ENCODE measurements around the gene HUNK.

Gene HUNK

DNA sequence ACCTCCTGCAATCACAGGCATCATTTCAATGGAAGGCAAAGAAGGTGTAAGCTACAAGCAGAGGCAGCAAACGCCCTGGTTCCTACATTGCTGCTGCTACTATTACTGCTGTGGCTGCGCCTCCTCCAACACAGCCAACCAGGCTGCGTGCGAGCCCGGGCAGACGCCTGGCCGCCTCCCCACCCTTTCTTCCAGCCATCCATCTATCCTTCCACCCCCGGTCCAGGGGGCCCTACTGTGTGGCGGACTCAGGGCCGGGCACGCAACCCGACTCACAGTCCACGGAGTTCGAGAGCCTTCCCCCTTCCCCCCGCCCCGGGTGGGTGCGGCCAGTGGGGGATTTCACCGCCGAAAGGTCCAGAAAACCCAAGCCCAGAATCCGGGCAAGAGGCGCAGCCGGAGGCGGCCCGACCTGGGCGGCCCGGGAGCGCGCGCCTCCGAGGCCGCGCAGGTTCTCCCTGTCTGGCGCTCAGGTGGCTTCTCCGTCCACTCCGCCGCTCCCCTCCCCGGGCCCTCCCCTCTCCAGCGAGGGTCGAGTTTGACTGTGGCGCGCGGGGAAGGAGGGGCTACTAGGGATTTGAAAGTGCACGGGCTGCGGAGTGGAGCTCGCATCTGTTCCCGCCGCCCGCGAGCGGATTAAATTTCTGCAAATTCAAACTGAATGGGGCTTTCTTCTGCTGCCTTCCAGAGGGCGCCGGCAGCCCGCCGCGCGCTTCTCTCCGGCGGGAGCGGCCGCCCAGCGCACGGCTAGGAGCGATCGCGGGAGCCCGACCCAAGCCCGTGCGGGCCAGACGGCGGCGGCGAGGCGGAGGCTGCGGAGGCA is at the start of gene HUNK:
Gene HUNK, plus strand, starts transcription at position 569 of the 823 bp plus-strand sequence. CDS start 655 bp downstream, outside the sequence.
- H3K4me3 Mint-ChIP-seq: peak within 1 kb of the TSS; percentile 63
- no peaks in the 10 kb centered on the region for H3K36me3 Mint-ChIP-seq (ENCODE audit: low read depth)
- peaks cover 5% of the 10 kb centered on the region for H3K4me1 Mint-ChIP-seq (ENCODE audit: low read depth)
- no peak within 1 kb of the TSS for H3K27ac Mint-ChIP-seq
- no peaks in the 10 kb centered on the region for H3K9me3 Mint-ChIP-seq
- H3K27me3 Mint-ChIP-seq: peaks cover 47% of the 10 kb centered on the region

GRCh38 chr21:31829736-31830472 is 42.9 kb upstream of the HUNK start:
- Mint-ChIP-seq H3K36me3 (ENCODE audit: low read depth) (no peaks in the 10 kb centered on the region), H3K4me1 (ENCODE audit: low read depth) (no peaks in the 10 kb centered on the region), H3K27ac (no peak overlapping the region), H3K4me3 (no peak overlapping the region), H3K27me3 (peaks cover 8% of the 10 kb centered on the region), H3K9me3 (no peaks in the 10 kb centered on the region)

DNA sequence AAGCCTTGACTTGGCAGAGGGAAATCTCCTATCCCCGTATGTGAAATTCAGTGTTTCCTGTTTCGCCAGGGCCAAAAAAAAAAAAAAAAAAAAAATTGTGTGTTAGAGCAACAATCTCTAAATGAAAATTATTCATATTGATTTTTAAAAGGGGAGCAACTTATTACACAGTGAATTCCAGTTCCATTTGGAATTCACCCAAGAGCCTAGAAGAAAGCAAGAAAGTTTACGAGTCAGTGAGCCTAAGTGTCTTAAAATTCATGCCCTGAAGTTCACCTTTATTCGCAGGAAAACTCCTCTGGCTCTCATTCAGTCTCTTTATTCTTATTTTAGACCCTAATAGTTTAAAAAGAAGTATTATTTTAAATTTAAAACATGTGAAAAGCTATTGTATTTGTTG is 42.1 kb upstream of the HUNK start:
- no peak overlapping the region for H3K27ac Mint-ChIP-seq
- no peaks in the 10 kb centered on the region for H3K36me3 Mint-ChIP-seq (ENCODE audit: low read depth)

DNA sequence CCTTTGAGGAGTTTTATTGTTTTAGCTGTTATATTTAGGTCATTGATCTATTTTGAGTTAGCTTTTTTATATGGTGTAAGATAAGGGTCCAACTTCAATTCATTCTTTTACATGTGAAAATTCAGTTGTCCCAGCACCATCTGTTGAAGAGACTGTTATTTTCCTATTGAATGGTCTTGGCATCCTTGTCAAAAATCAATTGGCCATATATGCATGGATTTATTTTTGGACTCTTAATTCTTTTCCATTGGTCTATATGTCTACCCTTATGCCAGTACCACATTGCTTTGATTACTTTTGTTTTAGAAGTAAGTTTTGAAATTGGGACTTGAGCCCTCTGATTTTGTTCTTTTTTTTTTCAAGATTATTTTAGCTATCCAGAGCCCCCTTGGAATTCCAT is 35.8 kb upstream of the HUNK start:
- Mint-ChIP-seq H3K4me3 (no peak overlapping the region), H3K9me3 (no peaks in the 10 kb centered on the region), H3K27me3 (peaks cover 27% of the 10 kb centered on the region), H3K36me3 (ENCODE audit: low read depth) (no peaks in the 10 kb centered on the region), H3K4me1 (ENCODE audit: low read depth) (no peaks in the 10 kb centered on the region), H3K27ac (no peak overlapping the region)

More for the DNA sequence above, 42.1 kb upstream of the HUNK start:
- peaks cover 13% of the 10 kb centered on the region for H3K27me3 Mint-ChIP-seq
- H3K4me3 Mint-ChIP-seq: no peak overlapping the region
- H3K9me3 Mint-ChIP-seq: no peaks in the 10 kb centered on the region
- H3K4me1 Mint-ChIP-seq (ENCODE audit: low read depth): no peaks in the 10 kb centered on the region

DNA sequence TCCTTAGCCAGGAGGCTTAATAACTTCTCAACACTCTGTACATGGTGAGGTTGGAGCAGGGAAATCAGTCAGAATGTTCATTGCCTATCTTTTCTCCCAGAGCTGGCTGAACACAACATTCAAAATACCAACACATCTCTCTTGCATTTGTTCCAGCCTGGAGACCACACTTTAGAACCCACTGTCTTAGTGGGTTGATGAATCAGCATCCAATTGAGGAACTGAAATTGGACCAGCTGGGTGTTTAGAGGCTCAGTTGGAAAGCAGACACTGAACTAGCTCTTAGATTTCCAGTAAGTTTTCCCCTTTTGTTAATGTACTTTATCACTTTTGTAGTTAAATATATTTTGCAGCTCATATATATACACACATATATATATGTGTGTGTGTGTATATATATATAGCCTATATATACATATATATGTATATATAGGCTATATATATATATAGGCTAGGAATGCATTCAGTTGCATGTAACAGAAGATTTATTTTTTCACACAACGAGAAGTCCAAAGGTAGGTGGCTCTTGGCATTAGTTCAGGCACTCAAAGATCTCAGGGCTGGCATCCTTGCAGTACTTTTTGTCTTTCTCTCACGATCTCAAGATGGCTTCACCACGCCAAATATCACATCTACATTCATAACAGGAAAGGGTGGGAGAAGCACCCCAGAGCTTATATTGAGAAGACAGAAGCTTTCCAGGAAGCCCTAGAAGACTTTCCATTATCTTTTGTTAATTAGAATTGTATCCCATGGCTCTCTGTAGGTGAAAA is 35.0 kb upstream of the HUNK start:
- H3K27me3 Mint-ChIP-seq: peaks cover 27% of the 10 kb centered on the region
- H3K4me1 Mint-ChIP-seq (ENCODE audit: low read depth): no peaks in the 10 kb centered on the region
- no peaks in the 10 kb centered on the region for H3K36me3 Mint-ChIP-seq (ENCODE audit: low read depth)
- no peak overlapping the region for H3K4me3 Mint-ChIP-seq
- no peak overlapping the region for H3K27ac Mint-ChIP-seq
- H3K9me3 Mint-ChIP-seq: no peaks in the 10 kb centered on the region

GRCh38 chr21:31838586-31839355 is 34.0 kb upstream of the HUNK start:
- peaks cover 35% of the 10 kb centered on the region for H3K27me3 Mint-ChIP-seq
- no peak overlapping the region for H3K4me3 Mint-ChIP-seq
- no peaks in the 10 kb centered on the region for H3K4me1 Mint-ChIP-seq (ENCODE audit: low read depth)
- no peaks in the 10 kb centered on the region for H3K9me3 Mint-ChIP-seq
- no peaks in the 10 kb centered on the region for H3K36me3 Mint-ChIP-seq (ENCODE audit: low read depth)
- no peak overlapping the region for H3K27ac Mint-ChIP-seq

DNA sequence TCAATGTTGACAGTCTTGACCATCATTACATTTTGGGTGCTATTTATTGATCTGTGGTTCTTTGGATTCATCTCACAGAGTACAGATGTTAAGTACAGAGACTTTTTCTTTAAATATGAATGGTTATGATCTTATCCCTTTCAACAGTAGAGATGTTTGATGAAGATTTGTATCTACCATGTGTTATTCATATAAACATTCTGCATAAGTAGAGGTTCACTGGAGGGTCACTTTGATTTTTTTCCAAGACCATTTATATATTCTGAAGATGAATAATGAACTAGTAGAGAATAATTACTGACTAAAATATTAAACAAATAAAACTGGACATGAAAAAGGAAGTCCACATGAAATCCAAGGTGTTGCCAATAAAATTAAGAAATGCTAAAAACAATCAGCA is 28.6 kb upstream of the HUNK start:
- Mint-ChIP-seq H3K4me3 (no peak overlapping the region), H3K27ac (no peak overlapping the region), H3K9me3 (no peaks in the 10 kb centered on the region), H3K27me3 (peaks cover 31% of the 10 kb centered on the region), H3K4me1 (ENCODE audit: low read depth) (no peaks in the 10 kb centered on the region), H3K36me3 (ENCODE audit: low read depth) (no peaks in the 10 kb centered on the region)

DNA sequence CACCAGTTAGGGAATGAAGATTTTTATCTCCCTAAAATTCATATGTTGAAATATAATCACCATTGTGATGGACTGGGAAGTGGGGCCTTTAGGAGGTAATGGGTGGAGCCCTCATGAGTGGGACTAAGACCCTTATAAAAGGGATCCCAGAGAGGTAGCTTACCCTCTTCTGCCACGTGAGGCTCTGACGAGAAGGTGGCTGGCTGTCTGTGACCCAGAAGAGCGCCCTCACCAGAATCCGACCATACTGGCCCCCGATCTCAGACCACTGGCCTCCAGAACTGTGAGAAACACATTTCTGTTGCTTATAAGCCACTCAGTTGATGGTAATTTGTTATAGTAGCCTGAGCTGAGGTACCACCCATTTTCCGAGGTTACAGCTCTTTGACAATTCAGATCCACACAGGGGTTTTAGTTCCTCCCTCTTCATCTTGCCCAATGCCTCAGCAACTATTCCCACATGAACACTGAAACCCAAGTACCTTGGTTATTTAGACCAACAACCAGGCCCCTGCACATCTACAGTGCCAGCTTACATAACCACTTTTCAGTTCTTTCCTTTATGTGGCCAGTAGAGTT is 27.6 kb upstream of the HUNK start:
- no peaks in the 10 kb centered on the region for H3K36me3 Mint-ChIP-seq (ENCODE audit: low read depth)
- no peak overlapping the region for H3K27ac Mint-ChIP-seq
- H3K9me3 Mint-ChIP-seq: no peaks in the 10 kb centered on the region
- H3K4me3 Mint-ChIP-seq: no peak overlapping the region
- peaks cover 33% of the 10 kb centered on the region for H3K27me3 Mint-ChIP-seq
- no peaks in the 10 kb centered on the region for H3K4me1 Mint-ChIP-seq (ENCODE audit: low read depth)

GRCh38 chr21:31846690-31847089 is 26.1 kb upstream of the HUNK start:
- Mint-ChIP-seq H3K27me3 (peaks cover 37% of the 10 kb centered on the region), H3K36me3 (ENCODE audit: low read depth) (no peaks in the 10 kb centered on the region), H3K27ac (no peak overlapping the region), H3K4me3 (no peak overlapping the region), H3K9me3 (no peaks in the 10 kb centered on the region), H3K4me1 (ENCODE audit: low read depth) (no peaks in the 10 kb centered on the region)

GRCh38 chr21:31847761-31848160 is 25.1 kb upstream of the HUNK start:
- Mint-ChIP-seq H3K27me3 (peaks cover 38% of the 10 kb centered on the region), H3K27ac (no peak overlapping the region), H3K36me3 (ENCODE audit: low read depth) (no peaks in the 10 kb centered on the region), H3K4me3 (no peak overlapping the region), H3K4me1 (ENCODE audit: low read depth) (no peaks in the 10 kb centered on the region), H3K9me3 (peaks cover 3% of the 10 kb centered on the region)

DNA sequence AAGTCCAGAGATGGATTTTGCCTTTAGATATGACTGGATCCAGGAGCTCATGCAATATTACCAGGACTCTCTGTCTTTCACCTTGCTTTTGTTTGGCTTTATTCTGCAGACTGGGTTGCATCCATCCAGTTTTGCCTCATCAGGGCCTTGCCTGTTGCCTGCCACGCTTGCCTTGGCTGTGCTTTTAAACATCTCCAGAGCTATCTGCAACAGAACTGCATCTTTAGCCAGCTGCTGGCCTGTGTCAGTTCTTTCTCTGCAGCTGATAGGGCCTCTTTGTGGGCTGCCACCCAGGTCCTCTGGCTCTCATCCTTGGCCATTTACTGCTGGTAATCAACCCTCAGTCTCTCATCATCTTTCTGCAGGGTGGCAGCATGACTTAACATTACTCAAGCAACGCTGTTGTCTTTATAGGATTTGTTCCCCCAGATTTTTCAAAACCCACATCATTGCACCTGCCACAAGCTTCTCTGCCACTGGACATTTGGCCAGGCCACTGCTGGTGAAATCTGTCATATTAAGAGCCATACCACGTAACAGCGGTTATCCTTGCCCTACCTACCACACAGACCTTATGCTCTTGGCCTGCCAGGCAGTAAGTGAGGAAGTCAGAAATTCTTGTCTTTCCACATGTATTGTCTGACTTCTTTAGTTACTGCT is 24.4 kb upstream of the HUNK start:
- Mint-ChIP-seq H3K27ac (no peak overlapping the region), H3K4me1 (ENCODE audit: low read depth) (no peaks in the 10 kb centered on the region), H3K4me3 (no peak overlapping the region), H3K27me3 (peaks cover 33% of the 10 kb centered on the region), H3K9me3 (peaks cover 3% of the 10 kb centered on the region), H3K36me3 (ENCODE audit: low read depth) (no peaks in the 10 kb centered on the region)

GRCh38 chr21:31850886-31851285 is 21.9 kb upstream of the HUNK start:
- Mint-ChIP-seq H3K4me3 (no peak overlapping the region), H3K27ac (no peak overlapping the region), H3K9me3 (peaks cover 3% of the 10 kb centered on the region), H3K4me1 (ENCODE audit: low read depth) (no peaks in the 10 kb centered on the region), H3K36me3 (ENCODE audit: low read depth) (no peaks in the 10 kb centered on the region), H3K27me3 (peaks cover 29% of the 10 kb centered on the region)

- Mint-ChIP-seq H3K9me3 (peaks cover 3% of the 10 kb centered on the region), H3K27me3 (peaks cover 17% of the 10 kb centered on the region), H3K4me3 (no peak overlapping the region), H3K27ac (no peak overlapping the region), H3K4me1 (ENCODE audit: low read depth) (no peaks in the 10 kb centered on the region), H3K36me3 (ENCODE audit: low read depth) (no peaks in the 10 kb centered on the region)
These were observed 17.6 kb upstream of the HUNK start for GRCh38 chr21:31855180-31855579.

GRCh38 chr21:31857096-31857495 is 15.7 kb upstream of the HUNK start:
- Mint-ChIP-seq H3K9me3 (peaks cover 3% of the 10 kb centered on the region), H3K4me1 (ENCODE audit: low read depth) (no peaks in the 10 kb centered on the region), H3K36me3 (ENCODE audit: low read depth) (no peaks in the 10 kb centered on the region), H3K27ac (no peak overlapping the region), H3K27me3 (peaks cover 16% of the 10 kb centered on the region), H3K4me3 (no peak overlapping the region)
